Mucosa of descending colon (tissue), 3 donors: ENCODE results near the gene GRM8. TPM values are rescaled to one million over a fixed set of nuclear protein-coding genes. Genes with fewer than 3 reads are reported as not detected.

Experiments used
- ATAC-seq: fragments of 200-7000 bp; cut with Tn5 transposase; one replicate; pipeline ENCODE4 v1.9.1; 2020; ENCODE audit warnings: mild to moderate bottlenecking, moderate library complexity
- DNase-seq, 3 donors: peaks; one replicate each; pipeline ENCODE4 v3.0.0-alpha.2; 2020
- H3K36me3 ChIP-seq: fragments of 200-600 bp; one replicate; pipeline ENCODE4 v1.8.0; 2021; ENCODE audit warnings: low read depth, mild to moderate bottlenecking
- H3K4me1 ChIP-seq: fragments of 200-600 bp; one replicate; pipeline ENCODE4 v1.8.0; 2021; ENCODE audit warnings: low read depth, mild to moderate bottlenecking
- H3K4me3 ChIP-seq: fragments of 200-600 bp; one replicate; pipeline ENCODE4 v1.8.0; 2021; ENCODE audit warnings: mild to moderate bottlenecking
- H3K9me3 ChIP-seq: fragments of 200-600 bp; one replicate; pipeline ENCODE4 v1.8.0; 2021; ENCODE audit warnings: mild to moderate bottlenecking
- CTCF ChIP-seq: fragments of 200-600 bp; IDR thresholded peaks from one replicate; pipeline ENCODE4 v1.8.0; 2022; ENCODE audit warnings: antibody characterized with exemption, mild to moderate bottlenecking
- intact Hi-C, 2 donors: fragments of 100-400 bp; cut with DNase I in 1 of 2; cut with micrococcal nuclease in 1 of 2; formaldehyde crosslinking; loops; one replicate each; pipeline versions ENCODE4 v1.11.0 to v1.11.1; 2022; cut with DNase I, micrococcal nuclease
- total RNA-seq, 3 donors: library from RNA; stranded (reverse); fragmentation: NEBNext Ultra II Directional in 2 of 3; extraction: Animal tissue kit (Norgen Biotek cat#: 25700) in 2 of 3; gene quantifications; one replicate each; pipeline versions ENCODE4 v1.2.1 to v1.2.4, GENCODE V29; 2021 to 2023
- donor health status: DM: no; HTN: no; CAD: no; lungs with moderate emphysema.
- donor health status: DM: no; HTN: no; CAD: no.
- donor health status: DM: no; HTN: yes; CAD: no.

Gene GRM8
- total RNA-seq, 3 donors from 2014 or later: 0.41 to 9.2 (median 4.4) TPM

DNA sequence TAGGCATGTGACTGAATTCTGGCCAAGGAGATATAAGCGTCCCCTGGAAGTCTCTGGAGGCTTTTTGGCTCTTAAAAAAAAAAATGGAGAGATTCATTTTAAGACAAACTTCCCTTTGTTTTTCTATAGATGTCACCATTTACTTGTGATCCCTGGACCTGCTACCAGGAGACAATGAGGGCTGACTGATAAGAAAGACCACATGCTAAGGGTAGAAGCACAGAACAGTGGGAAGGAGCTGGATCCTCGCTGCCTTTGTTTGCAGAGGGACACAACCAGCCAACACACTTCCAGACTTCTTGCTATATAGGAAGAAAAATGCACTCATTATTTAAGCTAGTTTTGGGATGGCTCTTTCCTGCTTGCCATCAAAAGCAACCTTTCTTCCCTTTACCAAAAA, 172.2 kb downstream of the GRM8 start:
- intact Hi-C loops: no loop called here
- H3K4me1 ChIP-seq: no peaks in the 10 kb centered on the region
- no peak for TF ChIP-seq CTCF
- DNase-seq: no peak
- H3K9me3 ChIP-seq: no peaks in the 10 kb centered on the region
- H3K36me3 ChIP-seq: no peaks in the 10 kb centered on the region
- H3K4me3 ChIP-seq: no peak overlapping the region
- no peak for ATAC-seq

- DNase-seq (peak in 1 of 3 donors; percentile 62), ATAC-seq (peak; percentile 36)
- Histone ChIP-seq H3K4me3 (no peak overlapping the region), H3K4me1 (no peaks in the 10 kb centered on the region), H3K36me3 (no peaks in the 10 kb centered on the region), H3K9me3 (no peaks in the 10 kb centered on the region)
- intact Hi-C loops: no loop called here
- no peak for TF ChIP-seq CTCF
These were observed 185.8 kb downstream of the GRM8 start for GRCh38 chr7:127066974-127067373.

GRCh38 chr7:127059475-127059874, 193.3 kb downstream of the GRM8 start:
- intact Hi-C loops: no loop called here
- Histone ChIP-seq H3K9me3 (no peaks in the 10 kb centered on the region), H3K36me3 (no peaks in the 10 kb centered on the region), H3K4me1 (no peaks in the 10 kb centered on the region), H3K4me3 (no peak overlapping the region)
- no peak for ATAC-seq
- TF ChIP-seq CTCF: no peak
- DNase-seq: no peak

- H3K36me3 ChIP-seq: no peaks in the 10 kb centered on the region
- no peak for TF ChIP-seq CTCF
- no peak overlapping the region for H3K4me3 ChIP-seq
- no peak for DNase-seq
- no peaks in the 10 kb centered on the region for H3K4me1 ChIP-seq
- intact Hi-C loops: no loop called here
- H3K9me3 ChIP-seq: no peaks in the 10 kb centered on the region
- no peak for ATAC-seq
These were observed 194.8 kb downstream of the GRM8 start for GRCh38 chr7:127057918-127058317.

- TF ChIP-seq CTCF: no peak
- no peak for DNase-seq
- H3K4me1 ChIP-seq: no peaks in the 10 kb centered on the region
- intact Hi-C loops: no loop called here
- no peak overlapping the region for H3K4me3 ChIP-seq
- H3K36me3 ChIP-seq: no peaks in the 10 kb centered on the region
- ATAC-seq: no peak
- no peaks in the 10 kb centered on the region for H3K9me3 ChIP-seq
These were observed 196.5 kb downstream of the GRM8 start for GRCh38 chr7:127056202-127056601.

- no peaks in the 10 kb centered on the region for H3K36me3 ChIP-seq
- DNase-seq: no peak
- ATAC-seq: peak; percentile 37
These were observed 205.2 kb downstream of the GRM8 start for GRCh38 chr7:127047521-127047920.

More at GRCh38 chr7:127047521-127047920, 205.2 kb downstream of the GRM8 start:
- Histone ChIP-seq H3K4me3 (no peak overlapping the region), H3K9me3 (no peaks in the 10 kb centered on the region), H3K4me1 (no peaks in the 10 kb centered on the region)
- no peak for TF ChIP-seq CTCF
- intact Hi-C loops: no loop called here
